Mesenchymal stem cell (in vitro differentiated cells and primary cell): ENCODE data around the gene CPNE4.

Experiments
- DNase-seq: peaks from one replicate; pipeline ENCODE4 v3.0.0-alpha.2; 2013
- H2AFZ ChIP-seq: one replicate; pipeline ENCODE4 v1.6.1; 2013; ENCODE audit warnings: low read depth, mild to moderate bottlenecking, control low read depth, inconsistent platforms, low read length, moderate library complexity
- H2AK5ac ChIP-seq: 2 replicates; pipeline ENCODE4 v1.6.1; 2013; ENCODE audit warnings: low read length, moderate library complexity, mild to moderate bottlenecking, inconsistent platforms; ENCODE audit not compliant: severe bottlenecking
- H2BK120ac ChIP-seq: one replicate; pipeline ENCODE4 v1.6.1; 2013; ENCODE audit warnings: low read depth, mild to moderate bottlenecking, inconsistent platforms, low read length, moderate library complexity
- H2BK12ac ChIP-seq, 2 experiments: one replicate each; pipeline ENCODE4 v1.6.1; 2013; ENCODE audit warnings: inconsistent platforms in 2 of 2, low read length in 2 of 2, mild to moderate bottlenecking in 2 of 2, moderate library complexity in 2 of 2, control low read depth in 1 of 2
- H2BK15ac ChIP-seq: one replicate; pipeline ENCODE4 v1.6.1; 2013; ENCODE audit warnings: mild to moderate bottlenecking, low read depth, inconsistent platforms; ENCODE audit not compliant: poor library complexity, severe bottlenecking
- H2BK5ac ChIP-seq: 2 replicates; pipeline ENCODE4 v1.6.1; 2013; ENCODE audit warnings: low read depth, mild to moderate bottlenecking, low read length, control low read depth, inconsistent platforms; ENCODE audit not compliant: poor library complexity, severe bottlenecking
- H3K14ac ChIP-seq, 2 experiments: one replicate each; pipeline ENCODE4 v1.6.1; 2013; ENCODE audit warnings: inconsistent platforms in 2 of 2, low read length in 2 of 2, control low read depth in 1 of 2, mild to moderate bottlenecking in 1 of 2, moderate library complexity in 1 of 2
- H3K18ac ChIP-seq, 2 experiments: one replicate each; pipeline ENCODE4 v1.6.1; 2013; ENCODE audit warnings: inconsistent platforms in 2 of 2, low read length in 2 of 2, control low read depth in 1 of 2, low read depth in 1 of 2, mild to moderate bottlenecking in 1 of 2
- H3K23ac ChIP-seq, 2 experiments: one replicate each; pipeline ENCODE4 v1.6.1; 2013; ENCODE audit warnings: inconsistent platforms in 2 of 2, low read length in 2 of 2, mild to moderate bottlenecking in 2 of 2, moderate library complexity in 2 of 2, control low read depth in 1 of 2
- H3K27ac ChIP-seq: 2 replicates; pipeline ENCODE4 v1.5.1; 2013; ENCODE audit warnings: mild to moderate bottlenecking, moderate library complexity, low read length, control low read depth, inconsistent platforms; ENCODE audit not compliant: poor library complexity, severe bottlenecking
- H3K27me3 ChIP-seq, 2 experiments: 2 replicates each; pipeline versions ENCODE4 v1.6.1 to v1.7.0; 2013; ENCODE audit warnings: low read length in 2 of 2, mild to moderate bottlenecking in 2 of 2, moderate library complexity in 2 of 2, control low read depth in 1 of 2, inconsistent platforms in 1 of 2; ENCODE audit not compliant: control insufficient read depth in 1 of 2, insufficient read depth in 1 of 2
- H3K36me3 ChIP-seq, 2 experiments: 2 replicates each; pipeline versions ENCODE4 v1.6.1 to v1.7.0; 2013; ENCODE audit warnings: low read length in 2 of 2, control low read depth in 1 of 2, inconsistent platforms in 1 of 2, low read depth in 1 of 2, mild to moderate bottlenecking in 1 of 2; ENCODE audit not compliant: insufficient read depth in 2 of 2, control insufficient read depth in 1 of 2
- H3K4ac ChIP-seq, 2 experiments: one replicate each; pipeline ENCODE4 v1.6.1; 2013; ENCODE audit warnings: inconsistent platforms in 2 of 2, low read length in 2 of 2, mild to moderate bottlenecking in 2 of 2, moderate library complexity in 2 of 2, control low read depth in 1 of 2, low read depth in 1 of 2
- H3K4me1 ChIP-seq: 2 replicates; pipeline ENCODE4 v1.6.1; 2013; ENCODE audit warnings: low read depth, low read length, control low read depth; ENCODE audit not compliant: control insufficient read depth, insufficient read depth
- H3K4me2 ChIP-seq: 2 replicates; pipeline ENCODE4 v1.6.1; 2013; ENCODE audit warnings: low read length, mild to moderate bottlenecking, inconsistent platforms; ENCODE audit not compliant: poor library complexity, severe bottlenecking
- H3K4me3 ChIP-seq, 2 experiments: 2 replicates each; pipeline versions ENCODE4 v1.5.1 to v1.7.0; 2013; ENCODE audit warnings: low read length in 2 of 2, mild to moderate bottlenecking in 2 of 2, control low read depth in 1 of 2, low read depth in 1 of 2; ENCODE audit not compliant: insufficient read depth in 1 of 2
- H3K79me1 ChIP-seq: replicated peaks from 2 replicates; pipeline ENCODE4 v1.6.1; 2013; ENCODE audit warnings: mild to moderate bottlenecking, control low read depth, low read length, inconsistent platforms; ENCODE audit not compliant: poor library complexity, severe bottlenecking
- H3K9ac ChIP-seq: 2 replicates; pipeline ENCODE4 v1.7.0; 2013; ENCODE audit warnings: mild to moderate bottlenecking, low read length, moderate library complexity
- H3K9me3 ChIP-seq: 2 replicates; pipeline ENCODE4 v1.7.0; 2013; ENCODE audit warnings: mild to moderate bottlenecking, low read length; ENCODE audit not compliant: control insufficient read depth
- H4K8ac ChIP-seq: one replicate; pipeline ENCODE4 v1.6.1; 2013; ENCODE audit warnings: inconsistent platforms, mild to moderate bottlenecking, low read length, moderate library complexity
- H4K91ac ChIP-seq: one replicate; pipeline ENCODE4 v1.6.1; 2013; ENCODE audit warnings: mild to moderate bottlenecking, low read length, inconsistent platforms
- WGBS: methylation state at CpG from one replicate; pipeline ENCODE4 v1.1.7; 2013; ENCODE audit warnings: mixed read lengths; 5-methylcytosine and 5-hydroxymethylcytosine counted together

CPNE4 gene

DNA sequence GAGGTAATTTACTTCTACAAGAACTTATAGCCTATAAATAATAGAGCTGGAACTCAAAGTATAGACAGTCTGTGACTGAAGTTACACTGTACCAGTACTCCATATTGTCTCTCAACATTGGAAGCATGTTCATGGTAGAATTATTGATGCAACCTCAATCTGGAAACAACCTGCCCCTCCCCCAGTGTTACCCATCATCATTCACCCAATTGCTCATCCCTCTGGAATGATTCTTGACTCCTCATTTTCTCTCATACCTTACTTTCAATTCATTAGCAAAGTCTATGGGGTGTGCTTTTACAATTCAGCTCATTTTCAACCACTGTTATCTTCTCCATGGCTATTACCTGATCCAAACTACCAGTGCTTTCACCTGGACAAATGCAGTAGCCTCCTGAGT is 151.7 kb downstream of the CPNE4 start:
- H3K4ac ChIP-seq: no peak overlapping the region

GRCh38 chr3:131881777-131882176 is 153.0 kb downstream of the CPNE4 start:
- Histone ChIP-seq H4K8ac (no peak overlapping the region), H3K27me3 (no peaks in the 10 kb centered on the region), H2BK5ac (no peak overlapping the region), H2BK120ac (no peak overlapping the region), H3K9me3 (peaks cover 7% of the 10 kb centered on the region), H2BK12ac (no peak overlapping the region), H3K36me3 (no peaks in the 10 kb centered on the region), H4K91ac (no peak overlapping the region), H3K79me1 (no peaks in the 10 kb centered on the region), H2AFZ (no peak overlapping the region), H3K14ac (no peak overlapping the region), H3K18ac (no peak overlapping the region), H3K4me3 (no peak overlapping the region), H3K4me2 (no peak overlapping the region), H2AK5ac (no peak overlapping the region), H2BK15ac (no peak overlapping the region), H3K23ac (no peak overlapping the region), H3K27ac (no peak overlapping the region), H3K9ac (no peak overlapping the region), H3K4ac (no peak overlapping the region), H3K4me1 (no peaks in the 10 kb centered on the region)
- 86% methylated on average over 3 of the region's 3 CpGs for WGBS
- no peak for DNase-seq

More for the DNA sequence above, 151.7 kb downstream of the CPNE4 start:
- Histone ChIP-seq H2AFZ (no peak overlapping the region), H3K9ac (no peak overlapping the region), H3K27ac (no peak overlapping the region), H3K4me1 (no peaks in the 10 kb centered on the region), H2BK12ac (no peak overlapping the region), H3K9me3 (peaks cover 7% of the 10 kb centered on the region), H3K27me3 (no peaks in the 10 kb centered on the region), H2BK120ac (no peak overlapping the region), H3K79me1 (no peaks in the 10 kb centered on the region), H3K4me2 (no peak overlapping the region), H3K23ac (no peak overlapping the region), H3K14ac (no peak overlapping the region), H3K4me3 (no peak overlapping the region), H2BK5ac (no peak overlapping the region), H4K91ac (no peak overlapping the region), H2BK15ac (no peak overlapping the region), H4K8ac (no peak overlapping the region), H3K36me3 (no peaks in the 10 kb centered on the region), H3K18ac (no peak overlapping the region), H2AK5ac (no peak overlapping the region)
- DNase-seq: no peak

- Histone ChIP-seq H3K9me3 (peaks cover 7% of the 10 kb centered on the region), H3K14ac (no peak overlapping the region), H3K4me1 (no peaks in the 10 kb centered on the region), H3K4ac (no peak overlapping the region), H3K18ac (no peak overlapping the region), H2BK120ac (no peak overlapping the region), H3K23ac (no peak overlapping the region), H2BK15ac (no peak overlapping the region), H2BK12ac (no peak overlapping the region), H3K4me2 (no peak overlapping the region), H4K8ac (no peak overlapping the region), H2BK5ac (no peak overlapping the region), H3K4me3 (no peak overlapping the region), H3K27ac (no peak overlapping the region), H3K36me3 (no peaks in the 10 kb centered on the region), H3K9ac (no peak overlapping the region), H2AFZ (no peak overlapping the region), H3K79me1 (no peaks in the 10 kb centered on the region), H2AK5ac (no peak overlapping the region), H4K91ac (no peak overlapping the region), H3K27me3 (no peaks in the 10 kb centered on the region)
- no peak for DNase-seq
- WGBS: 63% methylated on average over 2 of the region's 2 CpGs
Observed at GRCh38 chr3:131880948-131881347, 153.9 kb downstream of the CPNE4 start.

- H4K8ac ChIP-seq: no peak overlapping the region
- no peaks in the 10 kb centered on the region for H3K9me3 ChIP-seq
- no peak overlapping the region for H2BK120ac ChIP-seq
- H3K14ac ChIP-seq: no peak overlapping the region
- no peaks in the 10 kb centered on the region for H3K79me1 ChIP-seq
- H3K27ac ChIP-seq: no peak overlapping the region
- H3K4me3 ChIP-seq: no peak overlapping the region
- no peak overlapping the region for H2AK5ac ChIP-seq
- H2AFZ ChIP-seq: no peak overlapping the region
- no peak overlapping the region for H3K9ac ChIP-seq
- H2BK5ac ChIP-seq: no peak overlapping the region
- H3K4me2 ChIP-seq: no peak overlapping the region
- H2BK15ac ChIP-seq: no peak overlapping the region
- H3K4me1 ChIP-seq: no peaks in the 10 kb centered on the region
- H3K18ac ChIP-seq: no peak overlapping the region
- H3K4ac ChIP-seq: no peak overlapping the region
- H3K23ac ChIP-seq: no peak overlapping the region
- 56% methylated on average over 4 of the region's 6 CpGs for WGBS
- H4K91ac ChIP-seq: no peak overlapping the region
- no peaks in the 10 kb centered on the region for H3K36me3 ChIP-seq
- H2BK12ac ChIP-seq: no peak overlapping the region
- H3K27me3 ChIP-seq: no peaks in the 10 kb centered on the region
- no peak for DNase-seq
Observed at GRCh38 chr3:131868203-131868602, 166.6 kb downstream of the CPNE4 start.
